HEK293 (cell line): ENCODE results near the gene GBF1.

Experiments used
- CTCF ChIA-PET: fragments of 350-600 bp; formaldehyde crosslinking; extraction: SDS; loops from one replicate; lab custom pipeline; 2021; ENCODE audit warnings: antibody characterized with exemption; lab: Yijun Ruan, JAX
- POLR2A ChIA-PET: fragments of 300-600 bp; formaldehyde crosslinking; extraction: SDS; loops from one replicate; lab custom pipeline; 2020; ENCODE audit warnings: antibody characterized with exemption, inconsistent platforms; lab: Yijun Ruan, JAX
- H3K27ac ChIP-seq: fragments of 200-500 bp; sonication (Bioruptor generic); 2 replicates; pipeline ENCODE4 v1.5.1; 2014; ENCODE audit warnings: low read depth, low read length, control low read depth, inconsistent platforms; ENCODE audit errors: extremely low read depth
- H3K36me3 ChIP-seq, 2 experiments: fragments of 200-500 bp in 1 of 2; sonication (Bioruptor generic) in 1 of 2; 1 replicate in 1 of 2; 2 replicates in 1 of 2; pipeline ENCODE4 v1.5.1; 2014 to 2017; ENCODE audit warnings: inconsistent platforms in 2 of 2, low read length in 2 of 2; ENCODE audit not compliant: control insufficient read depth in 2 of 2, insufficient read depth in 1 of 2
- H3K4me1 ChIP-seq: fragments of 200-500 bp; sonication (Bioruptor generic); 2 replicates; pipeline ENCODE4 v1.5.1; 2014; ENCODE audit warnings: mild to moderate bottlenecking, low read length, inconsistent platforms; ENCODE audit not compliant: control insufficient read depth, insufficient read depth
- H3K4me3 ChIP-seq: 2 replicates; pipeline ENCODE4 v1.5.1; 2011; ENCODE audit warnings: low read depth, mild to moderate bottlenecking, control low read depth, low read length, moderate library complexity
- H3K9me3 ChIP-seq: fragments of 200-500 bp; sonication (Bioruptor generic); 2 replicates; pipeline ENCODE4 v1.5.1; 2014; ENCODE audit warnings: low read depth, low read length, inconsistent platforms; ENCODE audit not compliant: control insufficient read depth, insufficient read depth
- FEZF1 ChIP-seq: fragments of 450-650 bp; formaldehyde crosslinking; IDR thresholded peaks from 2 replicates; pipeline ENCODE4 v1.5.1; 2016; ENCODE audit warnings: missing biosample characterization, missing genetic modification characterization
- OVOL3 ChIP-seq: fragments of 450-650 bp; formaldehyde crosslinking; IDR thresholded peaks from 2 replicates; pipeline ENCODE4 v1.5.1; 2016; ENCODE audit warnings: missing biosample characterization, missing genetic modification characterization
- SCRT1 ChIP-seq: fragments of 450-650 bp; formaldehyde crosslinking; IDR thresholded peaks from 2 replicates; pipeline ENCODE4 v1.5.1; 2016; ENCODE audit warnings: missing biosample characterization, missing genetic modification characterization, borderline replicate concordance
- SCRT2 ChIP-seq: fragments of 450-650 bp; formaldehyde crosslinking; IDR thresholded peaks from 2 replicates; pipeline ENCODE4 v1.5.1; 2016; ENCODE audit warnings: missing biosample characterization, missing genetic modification characterization
- SP3 ChIP-seq: fragments of 450-650 bp; formaldehyde crosslinking; IDR thresholded peaks from 2 replicates; pipeline ENCODE4 v1.5.1; 2016; ENCODE audit warnings: missing biosample characterization, missing genetic modification characterization
- TRIM28 ChIP-seq: IDR thresholded peaks from 2 replicates; pipeline ENCODE4 v1.6.1; 2011; ENCODE audit warnings: low read length, control low read depth, borderline replicate concordance
- YY1 ChIP-seq: fragments of 450-650 bp; formaldehyde crosslinking; IDR thresholded peaks from 2 replicates; pipeline ENCODE4 v1.5.1; 2018; ENCODE audit warnings: missing biosample characterization, missing genetic modification characterization
- YY2 ChIP-seq: fragments of 450-650 bp; formaldehyde crosslinking; IDR thresholded peaks from 2 replicates; pipeline ENCODE4 v1.5.1; 2016; ENCODE audit warnings: missing biosample characterization, missing genetic modification characterization
- ZBTB20 ChIP-seq: fragments of 450-650 bp; formaldehyde crosslinking; IDR thresholded peaks from 2 replicates; pipeline ENCODE4 v1.5.1; 2016; ENCODE audit warnings: missing biosample characterization, missing genetic modification characterization
- ZBTB8A ChIP-seq: fragments of 450-650 bp; formaldehyde crosslinking; IDR thresholded peaks from 2 replicates; pipeline ENCODE4 v1.5.1; 2016; ENCODE audit warnings: missing biosample characterization, missing genetic modification characterization
- ZFP3 ChIP-seq: fragments of 450-650 bp; formaldehyde crosslinking; IDR thresholded peaks from 2 replicates; pipeline ENCODE4 v1.5.1; 2016; ENCODE audit warnings: low read depth, missing biosample characterization, missing genetic modification characterization
- ZNF169 ChIP-seq: fragments of 450-650 bp; formaldehyde crosslinking; IDR thresholded peaks from 2 replicates; pipeline ENCODE4 v1.5.1; 2016; ENCODE audit warnings: missing biosample characterization, missing genetic modification characterization
- ZNF311 ChIP-seq: fragments of 450-650 bp; formaldehyde crosslinking; IDR thresholded peaks from 2 replicates; pipeline ENCODE4 v1.5.1; 2017; ENCODE audit warnings: missing biosample characterization, missing genetic modification characterization, borderline replicate concordance
- ZNF324 ChIP-seq: fragments of 450-650 bp; formaldehyde crosslinking; IDR thresholded peaks from 2 replicates; pipeline ENCODE4 v1.5.1; 2016; ENCODE audit warnings: missing biosample characterization, missing genetic modification characterization
- ZNF48 ChIP-seq: fragments of 450-650 bp; formaldehyde crosslinking; IDR thresholded peaks from 2 replicates; pipeline ENCODE4 v1.5.1; 2016; ENCODE audit warnings: missing biosample characterization, missing genetic modification characterization
- ZNF501 ChIP-seq: fragments of 450-650 bp; formaldehyde crosslinking; IDR thresholded peaks from 2 replicates; pipeline ENCODE4 v1.5.1; 2016; ENCODE audit warnings: missing biosample characterization, missing genetic modification characterization
- ZNF544 ChIP-seq: fragments of 450-650 bp; formaldehyde crosslinking; IDR thresholded peaks from 2 replicates; pipeline ENCODE4 v1.5.0; 2017; ENCODE audit warnings: missing biosample characterization, missing genetic modification characterization
- ZNF626 ChIP-seq: fragments of 450-650 bp; sonication (Bioruptor Pico); formaldehyde crosslinking; IDR thresholded peaks from 2 replicates; pipeline ENCODE4 v1.5.1; 2018; ENCODE audit warnings: missing biosample characterization, missing genetic modification characterization, inconsistent platforms
- ZNF701 ChIP-seq: fragments of 450-650 bp; formaldehyde crosslinking; IDR thresholded peaks from 2 replicates; pipeline ENCODE4 v1.5.1; 2016; ENCODE audit warnings: missing biosample characterization, missing genetic modification characterization
- ZNF768 ChIP-seq: fragments of 450-650 bp; formaldehyde crosslinking; IDR thresholded peaks from 2 replicates; pipeline ENCODE4 v1.5.1; 2018; ENCODE audit warnings: missing biosample characterization, mild to moderate bottlenecking, missing genetic modification characterization
- ZNF830 ChIP-seq: fragments of 450-650 bp; IDR thresholded peaks from 2 replicates; pipeline ENCODE4 v1.5.0; 2018; ENCODE audit warnings: missing biosample characterization, missing genetic modification characterization, low read depth, mild to moderate bottlenecking, moderate library complexity
- TF ChIP-seq, protein P1 (sequence below): fragments of 450-650 bp; formaldehyde crosslinking; IDR thresholded peaks from 2 replicates; pipeline ENCODE4 v1.5.1; 2016; ENCODE audit warnings: missing biosample characterization, missing genetic modification characterization
- TF ChIP-seq, protein P2 (sequence below): fragments of 450-650 bp; formaldehyde crosslinking; IDR thresholded peaks from 2 replicates; pipeline ENCODE4 v1.5.1; 2016; ENCODE audit warnings: missing biosample characterization, missing genetic modification characterization

Gene GBF1

DNA sequence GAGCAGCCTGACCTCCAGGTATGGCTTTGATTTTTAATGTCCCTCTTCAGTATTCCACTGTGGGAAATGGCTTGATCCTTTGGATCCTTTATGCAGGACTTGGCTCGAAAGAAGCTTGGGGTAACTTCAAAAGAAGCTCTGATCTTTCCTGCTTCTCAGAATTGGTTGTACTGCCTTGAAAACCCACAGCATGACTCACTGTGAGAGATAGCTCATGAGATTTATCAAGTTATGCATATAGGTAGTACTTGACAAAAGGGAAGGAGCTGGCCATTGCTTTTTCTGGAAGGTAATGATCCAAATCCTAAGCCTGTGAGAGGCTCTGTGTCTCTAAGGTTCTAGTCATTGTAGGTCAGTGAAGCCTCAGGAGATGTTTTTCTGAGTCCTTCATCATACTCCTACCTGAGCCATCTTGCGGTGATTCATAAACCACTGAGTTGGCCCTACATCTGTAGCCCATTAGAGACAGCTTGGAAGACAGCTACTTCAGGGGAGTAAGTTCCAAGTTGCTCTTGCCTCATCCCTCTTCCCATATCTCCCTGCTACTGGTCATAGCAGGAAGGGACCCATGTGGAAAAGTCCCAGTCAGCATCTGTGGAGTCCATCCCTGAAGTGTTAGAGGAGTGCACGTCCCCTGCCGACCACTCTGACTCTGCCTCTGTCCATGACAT lies 113.5 kb downstream of the GBF1 start (continued):
- TF ChIP-seq, protein P1, sequence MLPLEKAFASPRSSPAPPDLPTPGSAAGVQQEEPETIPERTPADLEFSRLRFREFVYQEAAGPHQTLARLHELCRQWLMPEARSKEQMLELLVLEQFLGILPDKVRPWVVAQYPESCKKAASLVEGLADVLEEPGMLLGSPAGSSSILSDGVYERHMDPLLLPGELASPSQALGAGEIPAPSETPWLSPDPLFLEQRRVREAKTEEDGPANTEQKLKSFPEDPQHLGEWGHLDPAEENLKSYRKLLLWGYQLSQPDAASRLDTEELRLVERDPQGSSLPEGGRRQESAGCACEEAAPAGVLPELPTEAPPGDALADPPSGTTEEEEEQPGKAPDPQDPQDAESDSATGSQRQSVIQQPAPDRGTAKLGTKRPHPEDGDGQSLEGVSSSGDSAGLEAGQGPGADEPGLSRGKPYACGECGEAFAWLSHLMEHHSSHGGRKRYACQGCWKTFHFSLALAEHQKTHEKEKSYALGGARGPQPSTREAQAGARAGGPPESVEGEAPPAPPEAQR = no peak
- TF ChIP-seq, protein P2, sequence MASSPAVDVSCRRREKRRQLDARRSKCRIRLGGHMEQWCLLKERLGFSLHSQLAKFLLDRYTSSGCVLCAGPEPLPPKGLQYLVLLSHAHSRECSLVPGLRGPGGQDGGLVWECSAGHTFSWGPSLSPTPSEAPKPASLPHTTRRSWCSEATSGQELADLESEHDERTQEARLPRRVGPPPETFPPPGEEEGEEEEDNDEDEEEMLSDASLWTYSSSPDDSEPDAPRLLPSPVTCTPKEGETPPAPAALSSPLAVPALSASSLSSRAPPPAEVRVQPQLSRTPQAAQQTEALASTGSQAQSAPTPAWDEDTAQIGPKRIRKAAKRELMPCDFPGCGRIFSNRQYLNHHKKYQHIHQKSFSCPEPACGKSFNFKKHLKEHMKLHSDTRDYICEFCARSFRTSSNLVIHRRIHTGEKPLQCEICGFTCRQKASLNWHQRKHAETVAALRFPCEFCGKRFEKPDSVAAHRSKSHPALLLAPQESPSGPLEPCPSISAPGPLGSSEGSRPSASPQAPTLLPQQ = no peak
- TF ChIP-seq SCRT2 (tag by site-specific recombination) (no peak), ZBTB8A (tag by site-specific recombination) (no peak), ZNF626 (tag by site-specific recombination) (no peak), ZFP3 (no peak), ZNF830 (tag by site-specific recombination) (no peak), TRIM28 (no peak)

DNA sequence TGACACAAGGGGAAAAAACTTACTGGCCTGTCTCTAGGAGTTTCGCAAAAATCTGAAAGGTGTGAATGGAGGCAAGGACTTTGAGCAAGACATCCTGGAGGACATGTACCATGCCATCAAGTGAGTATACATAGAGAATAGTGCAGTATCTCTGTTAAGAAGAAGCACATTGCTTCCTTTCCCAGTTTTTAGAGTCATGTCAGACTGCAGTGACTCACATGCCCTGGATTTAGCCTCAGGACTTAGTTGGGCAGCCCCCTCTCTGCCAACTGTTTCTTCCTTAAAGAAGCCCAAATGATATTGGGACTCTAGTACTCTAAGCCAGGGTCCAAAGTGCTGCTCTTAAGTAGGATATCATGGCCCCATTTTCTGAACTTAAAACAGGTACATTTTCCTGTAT lies 122.1 kb downstream of the GBF1 start:
- H3K27ac ChIP-seq = no peak overlapping the region
- no peak for TF ChIP-seq ZNF169
- no peak for TF ChIP-seq ZNF701 (tag by site-specific recombination)
- TF ChIP-seq YY2 (tag by site-specific recombination) = no peak
- TF ChIP-seq YY1 (tag by site-specific recombination) = no peak
- TF ChIP-seq ZNF544 = no peak
- no peak for TF ChIP-seq ZNF768 (tag by site-specific recombination)
- no peak for TF ChIP-seq SCRT1 (tag by site-specific recombination)
- no peak for TF ChIP-seq ZNF48 (tag by site-specific recombination)
- no peak for TF ChIP-seq OVOL3 (tag by site-specific recombination)
- no peak for TF ChIP-seq FEZF1 (tag by site-specific recombination)
- TF ChIP-seq ZNF501 = no peak
- TF ChIP-seq, all 188 proteins: peak for 0
- H3K4me3 ChIP-seq = no peak overlapping the region
- CTCF ChIA-PET = interaction anchor here (0.7 kb wide), 1 partner anchor 84 kb away, joined by 3 read pairs; no protein-coding TSS in a partner anchor
- no peaks in the 10 kb centered on the region for H3K4me1 ChIP-seq
- POLR2A ChIA-PET = no interaction called here
- H3K9me3 ChIP-seq = no peaks in the 10 kb centered on the region
- peaks cover 24 to 93% of the 10 kb centered on the region in 2 experiments for H3K36me3 ChIP-seq

DNA sequence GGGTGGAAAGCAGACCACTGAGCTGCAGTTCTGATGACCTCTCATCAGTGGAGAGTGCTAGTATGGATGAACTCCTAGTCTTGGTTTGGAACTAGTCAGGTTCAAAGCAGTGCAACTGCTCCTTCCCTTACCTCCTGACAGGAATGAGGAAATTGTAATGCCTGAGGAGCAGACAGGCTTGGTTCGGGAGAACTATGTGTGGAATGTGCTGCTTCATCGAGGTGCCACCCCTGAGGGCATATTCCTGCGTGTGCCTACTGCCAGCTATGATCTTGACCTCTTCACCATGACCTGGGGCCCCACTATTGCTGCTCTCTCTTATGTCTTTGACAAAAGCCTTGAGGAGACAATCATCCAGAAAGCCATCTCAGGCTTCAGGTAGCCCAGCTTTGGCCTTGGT lies 122.7 kb downstream of the GBF1 start:
- H3K27ac ChIP-seq = no peak overlapping the region
- TF ChIP-seq SP3 (tag by site-specific recombination) (no peak), ZBTB20 (no peak), ZNF324 (tag by site-specific recombination) (no peak), ZNF311 (tag by site-specific recombination) (no peak), YY2 (tag by site-specific recombination) (no peak)
- TF ChIP-seq, all 188 proteins: peak for 0
- Histone ChIP-seq H3K9me3 (no peaks in the 10 kb centered on the region), H3K36me3 (peaks cover 20 to 93% of the 10 kb centered on the region in 2 experiments), H3K4me3 (no peak overlapping the region), H3K4me1 (no peaks in the 10 kb centered on the region)
- ChIA-PET CTCF (interaction anchor here (0.6 to 1.6 kb wide), 7 partner anchors 15 to 653 kb away, joined by 3 to 7 read pairs (median 3); no protein-coding TSS in a partner anchor), POLR2A (no interaction called here)
